HCT116 (cell line): Measurements from ENCODE around the gene ENPP3. TPM values are rescaled to one million over a fixed set of nuclear protein-coding genes. Genes with fewer than 3 reads are reported as not detected.

ENCODE experiments used
- ATAC-seq: fragments of 200-7000 bp; cut with Tn5 transposase; 2 replicates; pipeline ENCODE4 v1.9.1; 2020; ENCODE audit warnings: mild to moderate bottlenecking, moderate library complexity
- BruUV-seq: library from RNA; stranded (reverse); fragments of 400-500 nt; replicated peaks from 2 replicates; lab custom pipeline; 2021; lab: Mats Ljungman, UMichigan
- CTCF ChIA-PET: fragments of 300-600 bp; sonication (Branson Sonifier 250); formaldehyde crosslinking; loops from one replicate; lab custom pipeline; 2021; ENCODE audit warnings: antibody characterized with exemption; lab: Charles Lee
- POLR2A ChIA-PET: fragments of 300-600, 350-600 bp; sonication (Branson Sonifier 250); formaldehyde crosslinking; loops from one replicate; lab custom pipeline; 2021; ENCODE audit warnings: antibody characterized with exemption; lab: Charles Lee
- RAD21 ChIA-PET, 2 experiments: fragments of 300-600 bp; sonication (Branson Sonifier 250); formaldehyde crosslinking; loops; one replicate each; lab custom pipeline; 2023; ENCODE audit warnings: low total read pairs in 2 of 2; ENCODE audit not compliant: uncharacterized antibody in 2 of 2, unreplicated experiment in 2 of 2, low non-redundant PET in 1 of 2; lab: Charles Lee
- DNase-seq: peaks from one replicate; pipeline ENCODE4 v3.0.0-alpha.2; 2010; ENCODE audit warnings: low read depth, low spot score
- H2AFZ ChIP-seq: fragments of 200-600 bp; shearing (Covaris generic), sonication (generic); 2 replicates; pipeline ENCODE4 v1.6.1; 2017; ENCODE audit warnings: low read depth, mixed run types, mixed read lengths, antibody characterized with exemption, low read length; ENCODE audit not compliant: poor library complexity, severe bottlenecking
- H3K27ac ChIP-seq: 2 replicates; pipeline ENCODE4 v1.5.1; 2012; ENCODE audit warnings: low read depth, low read length
- H3K27me3 ChIP-seq: fragments of 200-600 bp; sonication (generic); 2 replicates; pipeline ENCODE4 v1.6.1; 2016; ENCODE audit warnings: mixed run types, low read length, mixed read lengths; ENCODE audit not compliant: insufficient read depth
- H3K36me3 ChIP-seq, 2 experiments: fragments of 200-500 bp in 1 of 2; fragments of 200-600 bp in 1 of 2; sonication (Bioruptor generic) in 1 of 2; sonication (generic) in 1 of 2; 2 replicates each; pipeline versions ENCODE4 v1.5.1 to v1.6.1; 2014 to 2016; ENCODE audit warnings: low read length in 2 of 2, inconsistent platforms in 1 of 2, mixed read lengths in 1 of 2, mixed run types in 1 of 2; ENCODE audit not compliant: insufficient read depth in 2 of 2, control insufficient read depth in 1 of 2
- H3K4me1 ChIP-seq, 2 experiments: fragments of 200-600 bp in 1 of 2; sonication (generic) in 1 of 2; 2 replicates each; pipeline versions ENCODE4 v1.5.1 to v1.6.1; 2012 to 2017; ENCODE audit warnings: low read length in 2 of 2, inconsistent platforms in 1 of 2, mild to moderate bottlenecking in 1 of 2, mixed read lengths in 1 of 2, mixed run types in 1 of 2, moderate library complexity in 1 of 2; ENCODE audit not compliant: insufficient read depth in 2 of 2, control insufficient read depth in 1 of 2
- H3K4me2 ChIP-seq: fragments of 200-600 bp; sonication (generic); 2 replicates; pipeline ENCODE4 v1.6.1; 2017; ENCODE audit warnings: mixed run types, low read length, mixed read lengths
- H3K4me3 ChIP-seq, 2 experiments: fragments of 200-600 bp in 1 of 2; sonication (generic) in 1 of 2; replicated peaks in 1 of 2; 2 replicates each; pipeline ENCODE4 v1.5.1; 2011 to 2016; ENCODE audit warnings: low read length in 2 of 2, control low read depth in 1 of 2, low read depth in 1 of 2, mild to moderate bottlenecking in 1 of 2, mixed read lengths in 1 of 2, mixed run types in 1 of 2
- H3K79me2 ChIP-seq: fragments of 200-600 bp; sonication (generic); 2 replicates; pipeline ENCODE4 v1.6.1; 2017; ENCODE audit warnings: mild to moderate bottlenecking, mixed run types, low read length, moderate library complexity, mixed read lengths; ENCODE audit not compliant: insufficient read depth
- H3K9ac ChIP-seq: fragments of 200-600 bp; sonication (generic); 2 replicates; pipeline ENCODE4 v1.6.1; 2016; ENCODE audit warnings: low read length, mixed read lengths
- H3K9me2 ChIP-seq: fragments of 200-600 bp; sonication (generic), shearing (Covaris generic); 2 replicates; pipeline ENCODE4 v1.6.1; 2017; ENCODE audit warnings: mixed run types, mild to moderate bottlenecking, moderate library complexity; ENCODE audit not compliant: insufficient read depth
- H3K9me3 ChIP-seq, 2 experiments: fragments of 200-500 bp in 1 of 2; fragments of 200-600 bp in 1 of 2; sonication (Bioruptor generic) in 1 of 2; sonication (generic) in 1 of 2; 2 replicates each; pipeline ENCODE4 v1.6.1; 2014 to 2017; ENCODE audit warnings: low read length in 2 of 2, mixed read lengths in 2 of 2, inconsistent platforms in 1 of 2, low read depth in 1 of 2, mild to moderate bottlenecking in 1 of 2, mixed run types in 1 of 2, moderate library complexity in 1 of 2; ENCODE audit not compliant: control insufficient read depth in 1 of 2, insufficient read depth in 1 of 2
- H4K20me1 ChIP-seq: fragments of 200-600 bp; sonication (generic), shearing (Covaris generic); 2 replicates; pipeline ENCODE4 v1.6.1; 2017; ENCODE audit warnings: mixed run types, mild to moderate bottlenecking, moderate library complexity; ENCODE audit not compliant: insufficient read depth
- EGR1 ChIP-seq: IDR thresholded peaks from 2 replicates; pipeline ENCODE4 v1.6.1; 2012; ENCODE audit warnings: low read depth
- ELF1 ChIP-seq: IDR thresholded peaks from 2 replicates; pipeline ENCODE4 v1.6.1; 2012; ENCODE audit warnings: low read depth, borderline replicate concordance
- EZH2 ChIP-seq: fragments of 200-600 bp; sonication (generic); IDR thresholded peaks from 2 replicates; pipeline ENCODE4 v1.6.1; 2017; ENCODE audit warnings: antibody characterized with exemption, mixed run types
- EZH2phosphoT487 ChIP-seq: fragments of 200-600 bp; IDR thresholded peaks from 2 replicates; pipeline ENCODE4 v1.6.1; 2018; ENCODE audit warnings: antibody characterized with exemption, borderline replicate concordance
- FOSL1 ChIP-seq: IDR thresholded peaks from 2 replicates; pipeline ENCODE4 v1.6.1; 2012; ENCODE audit warnings: low read depth
- MAX ChIP-seq: IDR thresholded peaks from 2 replicates; pipeline ENCODE4 v1.6.1; 2012
- RAD21 ChIP-seq: IDR thresholded peaks from 2 replicates; pipeline ENCODE4 v1.6.1; 2012; ENCODE audit warnings: low read depth, mild to moderate bottlenecking
- SIN3A ChIP-seq: IDR thresholded peaks from 2 replicates; pipeline ENCODE4 v1.6.1; 2012; ENCODE audit warnings: low read depth
- SRF ChIP-seq: IDR thresholded peaks from 2 replicates; pipeline ENCODE4 v1.6.1; 2012; ENCODE audit warnings: low read depth
- TCF7L2 ChIP-seq: IDR thresholded peaks from 2 replicates; pipeline ENCODE4 v1.7.0; 2011; ENCODE audit warnings: borderline replicate concordance, inconsistent platforms; ENCODE audit not compliant: insufficient read depth, insufficient read length; ENCODE audit errors: extremely low read depth
- YY1 ChIP-seq: IDR thresholded peaks from 2 replicates; pipeline ENCODE4 v1.6.1; 2011; ENCODE audit warnings: low read length, low read depth, moderate library complexity, mild to moderate bottlenecking; ENCODE audit not compliant: insufficient replicate concordance; ENCODE audit errors: extremely low read depth
- ZFX ChIP-seq: fragments of 450-650 bp; IDR thresholded peaks from 2 replicates; pipeline ENCODE4 v1.6.1; 2017
- intact Hi-C: fragments of 100-400 bp; cut with micrococcal nuclease; formaldehyde crosslinking; loops from 2 replicates; pipeline ENCODE4 v1.10.0; 2022
- total RNA-seq: library from RNA; stranded (reverse); gene quantifications from one replicate; pipeline ENCODE4 v1.2.1, GENCODE V29; 2021; ENCODE audit not compliant: unreplicated experiment
- TF ChIP-seq, protein P1 (sequence below), 3 experiments: fragments of 200-600 bp in 1 of 3; sonication (generic) in 1 of 3; IDR thresholded peaks in 2 of 3; conservative IDR thresholded peaks in 1 of 3; 2 replicates each; pipeline ENCODE4 v1.5.1; 2012 to 2017; ENCODE audit warnings: low read depth in 2 of 3, low read length in 2 of 3, antibody characterized with exemption in 1 of 3, borderline replicate concordance in 1 of 3, control low read depth in 1 of 3, mild to moderate bottlenecking in 1 of 3, mixed read lengths in 1 of 3, mixed run types in 1 of 3, moderate library complexity in 1 of 3; ENCODE audit not compliant: insufficient read depth in 1 of 3
- TF ChIP-seq, protein P2 (sequence below): IDR thresholded peaks from 2 replicates; pipeline ENCODE4 v1.6.1; 2012

ENPP3 gene
- total RNA-seq, 1 experiment from 2014 or later: 0.15 TPM

DNA sequence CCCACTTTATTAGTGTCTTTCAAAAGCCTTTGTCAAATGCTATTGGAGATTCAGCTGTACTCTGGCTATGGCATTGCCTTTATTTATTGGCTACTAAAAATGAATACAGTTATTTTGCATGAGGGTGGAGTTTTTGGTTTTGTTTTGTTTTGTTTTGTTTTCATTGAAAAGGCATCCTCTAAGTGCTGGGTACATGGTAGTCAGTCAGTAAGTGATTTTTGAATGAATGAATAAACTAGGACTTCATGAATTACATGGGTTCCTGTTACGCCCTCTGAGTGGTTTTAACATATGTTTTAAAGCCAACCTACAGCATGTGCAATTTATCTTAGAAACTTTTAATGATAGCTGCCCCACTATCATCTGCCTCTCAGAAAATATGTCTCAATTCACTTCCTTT, 131.9 kb downstream of the ENPP3 start:
- Histone ChIP-seq H3K4me2 (no peak overlapping the region), H3K79me2 (no peaks in the 10 kb centered on the region), H3K9me2 (no peaks in the 10 kb centered on the region), H3K4me1 (no peaks in the 10 kb centered on the region), H3K27ac (no peak overlapping the region), H3K4me3 (no peak overlapping the region), H3K9me3 (no peaks in the 10 kb centered on the region)
- BruUV-seq: no TSS peak
- no peak for ATAC-seq
- TF ChIP-seq, protein P1, sequence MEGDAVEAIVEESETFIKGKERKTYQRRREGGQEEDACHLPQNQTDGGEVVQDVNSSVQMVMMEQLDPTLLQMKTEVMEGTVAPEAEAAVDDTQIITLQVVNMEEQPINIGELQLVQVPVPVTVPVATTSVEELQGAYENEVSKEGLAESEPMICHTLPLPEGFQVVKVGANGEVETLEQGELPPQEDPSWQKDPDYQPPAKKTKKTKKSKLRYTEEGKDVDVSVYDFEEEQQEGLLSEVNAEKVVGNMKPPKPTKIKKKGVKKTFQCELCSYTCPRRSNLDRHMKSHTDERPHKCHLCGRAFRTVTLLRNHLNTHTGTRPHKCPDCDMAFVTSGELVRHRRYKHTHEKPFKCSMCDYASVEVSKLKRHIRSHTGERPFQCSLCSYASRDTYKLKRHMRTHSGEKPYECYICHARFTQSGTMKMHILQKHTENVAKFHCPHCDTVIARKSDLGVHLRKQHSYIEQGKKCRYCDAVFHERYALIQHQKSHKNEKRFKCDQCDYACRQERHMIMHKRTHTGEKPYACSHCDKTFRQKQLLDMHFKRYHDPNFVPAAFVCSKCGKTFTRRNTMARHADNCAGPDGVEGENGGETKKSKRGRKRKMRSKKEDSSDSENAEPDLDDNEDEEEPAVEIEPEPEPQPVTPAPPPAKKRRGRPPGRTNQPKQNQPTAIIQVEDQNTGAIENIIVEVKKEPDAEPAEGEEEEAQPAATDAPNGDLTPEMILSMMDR (IDR thresholded peaks at IDR 0.05 in 2 of 3, conservative IDR thresholded peaks at IDR 0.05 in 1 of 3; ENCODE audit: borderline replicate concordance in 1 of 3, insufficient read depth in 1 of 3, low read depth in 2 of 3, low read length in 2 of 3): no peak
- TF ChIP-seq ZFX (no peak), MAX (no peak), SRF (no peak), FOSL1 (no peak), EGR1 (no peak), RAD21 (no peak), ELF1 (no peak), EZH2phosphoT487 (no peak), EZH2 (no peak), YY1 (no peak), TCF7L2 (no peak), SIN3A (no peak)
- TF ChIP-seq, protein P2, sequence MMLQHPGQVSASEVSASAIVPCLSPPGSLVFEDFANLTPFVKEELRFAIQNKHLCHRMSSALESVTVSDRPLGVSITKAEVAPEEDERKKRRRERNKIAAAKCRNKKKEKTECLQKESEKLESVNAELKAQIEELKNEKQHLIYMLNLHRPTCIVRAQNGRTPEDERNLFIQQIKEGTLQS: no peak
- TF ChIP-seq, all 23 proteins: peak for 0
- H3K27me3 ChIP-seq: no peaks in the 10 kb centered on the region
- no peak overlapping the region for H2AFZ ChIP-seq
- H4K20me1 ChIP-seq: no peaks in the 10 kb centered on the region
- ChIA-PET POLR2A (no interaction called here), CTCF (no interaction called here), RAD21 (no interaction called here)
- H3K36me3 ChIP-seq: no peaks in the 10 kb centered on the region
- intact Hi-C loops: no loop called here
- no peak overlapping the region for H3K9ac ChIP-seq
- DNase-seq: no peak
